HG03095 (cell line): ENCODE results near the gene KIF22.
"Not testable (repeated sequence)": the region's sequence is repeated elsewhere in the genome, so short reads cannot be mapped to it uniquely, and the experiment has no call there.

Experiments used
- ATAC-seq: cut with Tn5 transposase; IDR thresholded peaks from one replicate; pipeline ENCODE4 v1.9.1; 2021; ENCODE audit warnings: moderate library complexity; ENCODE audit not compliant: unreplicated experiment

Gene KIF22

DNA sequence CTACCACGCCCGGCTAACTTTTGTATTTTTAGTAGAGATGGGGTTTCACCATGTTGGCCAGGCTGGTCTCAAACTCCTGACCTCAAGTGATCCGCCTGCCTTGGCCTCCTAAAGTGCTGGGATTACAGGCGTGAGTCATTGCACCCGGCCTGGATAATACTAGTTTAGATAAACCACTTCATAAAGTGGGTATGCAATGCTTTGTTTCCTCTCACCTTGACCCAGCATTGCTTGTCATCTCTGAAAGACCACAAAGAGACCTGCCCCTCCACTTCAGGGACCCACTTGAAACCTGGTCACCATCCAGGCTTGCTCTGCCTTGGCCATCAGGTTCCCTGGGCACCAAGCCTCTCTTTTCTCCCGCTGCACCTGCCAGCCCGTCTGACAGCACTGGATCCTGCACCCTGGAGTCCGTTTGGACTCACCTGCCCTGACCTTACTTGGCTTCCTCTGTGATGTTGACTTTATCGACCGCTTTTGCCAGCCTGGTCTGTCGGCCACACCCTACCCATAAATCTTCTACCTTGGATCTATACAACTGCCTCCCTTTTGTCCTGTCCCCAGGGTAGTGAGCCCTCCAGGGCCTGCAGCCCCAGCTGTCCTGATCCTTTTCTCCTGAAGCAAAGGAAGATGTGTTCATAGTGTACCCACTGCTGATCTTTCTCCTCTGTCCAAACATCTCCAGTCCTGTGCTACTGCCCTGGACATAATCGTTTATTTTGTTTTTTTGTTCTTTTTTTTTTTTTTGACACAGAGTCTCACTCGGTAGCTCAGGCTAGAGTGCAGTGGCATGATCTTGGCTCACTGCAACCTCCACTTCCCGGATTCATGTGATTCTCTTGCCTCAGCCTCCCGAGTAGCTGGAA lies 25.2 kb upstream of the KIF22 start:
- no peak for ATAC-seq

DNA sequence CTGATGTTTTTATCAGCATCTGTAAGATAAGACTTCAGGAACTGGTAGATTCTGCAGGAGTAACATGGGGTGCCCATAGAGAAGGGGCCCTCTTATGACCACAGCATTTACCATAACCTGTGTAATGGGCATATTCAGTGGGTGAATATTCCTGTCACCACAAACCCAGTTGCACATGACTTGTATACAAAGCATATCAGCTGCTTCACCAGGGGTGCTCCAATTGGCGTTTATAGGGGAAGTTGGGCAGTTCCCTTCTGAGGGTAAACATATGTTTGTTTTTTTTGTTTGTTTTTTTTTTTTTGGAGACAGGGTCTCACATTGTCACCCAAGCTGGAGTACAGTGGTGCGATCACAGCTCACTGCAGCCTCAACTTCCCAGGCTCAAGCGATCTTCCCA lies 24.0 kb upstream of the KIF22 start:
- no peak for ATAC-seq

DNA sequence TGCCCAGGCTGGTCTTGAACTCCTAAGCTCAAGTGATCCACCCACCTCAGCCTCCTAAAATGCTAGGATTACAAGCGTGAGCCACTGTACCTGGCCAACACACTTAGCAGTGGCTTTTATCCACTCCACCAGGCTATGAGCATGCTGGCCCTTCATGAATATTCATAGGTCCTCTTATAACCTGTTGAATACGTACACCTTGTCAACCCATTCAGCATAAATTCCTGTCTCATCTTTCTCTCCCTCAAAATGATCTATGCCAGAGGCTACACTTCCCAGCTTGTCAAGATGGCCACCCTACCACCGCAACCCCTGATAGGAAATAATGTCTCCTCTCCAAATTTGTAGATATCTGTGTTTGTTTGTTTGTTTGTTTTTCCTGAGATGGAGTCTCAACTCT lies 23.5 kb upstream of the KIF22 start:
- ATAC-seq, result no peak

DNA sequence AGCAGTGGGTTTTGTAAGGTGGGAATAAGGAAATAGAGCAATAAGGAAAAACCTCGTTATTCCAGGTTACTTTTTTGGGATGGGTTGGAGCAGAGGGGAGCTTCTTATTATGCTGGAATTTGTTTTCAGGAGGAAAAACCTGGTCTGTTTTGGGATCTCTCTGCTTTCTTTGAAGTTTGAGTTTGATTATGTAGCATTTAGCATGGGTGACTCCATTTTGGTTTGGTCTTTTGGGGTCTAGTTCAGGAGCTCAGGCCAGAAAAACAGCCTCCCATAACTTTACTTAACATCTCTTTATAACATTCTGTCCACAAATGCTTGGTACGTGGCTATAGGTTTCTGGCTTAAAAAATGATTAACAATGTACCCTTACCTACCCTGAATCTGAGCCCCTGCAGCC lies 21.0 kb upstream of the KIF22 start:
- ATAC-seq, result no peak

DNA sequence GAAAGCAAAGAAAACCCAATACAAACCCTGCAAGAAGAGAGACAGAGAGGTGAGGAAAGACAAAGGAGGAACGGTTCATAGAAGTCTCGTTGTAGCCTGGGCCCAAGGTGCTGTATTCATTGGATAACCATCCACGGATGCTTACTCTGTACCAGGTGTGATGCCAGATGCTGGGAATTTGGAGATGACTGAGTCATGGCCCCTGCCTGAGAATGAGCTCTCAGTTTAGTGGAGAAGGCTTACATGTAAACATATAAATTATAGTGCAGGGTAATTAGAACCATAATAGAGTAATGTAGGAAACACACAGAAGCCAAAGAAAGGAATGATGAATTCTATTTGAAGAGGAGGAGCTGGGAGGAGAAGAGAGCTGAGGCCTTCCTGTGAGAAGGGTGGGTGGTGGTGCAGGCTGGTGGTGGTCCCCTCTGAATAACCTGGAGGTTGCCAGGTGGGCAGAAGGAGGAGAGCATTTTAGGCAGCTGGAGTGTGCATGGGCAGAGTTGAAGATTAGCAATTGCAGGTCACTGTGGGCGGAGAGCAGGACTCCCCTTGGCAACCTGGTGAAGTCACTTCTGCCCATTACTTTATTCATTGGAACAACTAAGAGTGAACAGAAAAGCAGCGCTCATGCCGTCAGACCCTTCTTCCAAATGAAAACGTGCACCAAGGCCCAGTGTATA lies 20.2 kb upstream of the KIF22 start:
- ATAC-seq, result no peak

DNA sequence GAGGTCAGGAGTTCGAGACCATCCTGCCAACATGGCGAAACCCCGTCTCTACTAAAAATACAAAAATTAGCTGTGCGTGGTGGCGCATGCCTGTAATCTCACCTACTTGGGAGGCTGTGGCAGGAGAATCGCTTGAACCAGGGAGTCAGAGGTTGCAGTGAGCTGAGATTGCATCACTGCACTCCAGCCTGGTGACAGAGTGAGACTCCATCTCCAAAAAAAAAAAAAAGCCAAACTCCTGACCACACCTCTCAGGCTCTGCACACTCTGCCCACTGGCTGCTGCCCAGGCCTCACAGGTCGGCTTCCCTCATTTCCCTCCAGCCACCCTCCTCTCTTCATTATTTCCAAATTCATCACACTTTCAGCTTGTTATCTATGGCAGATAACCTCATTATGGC lies 18.2 kb upstream of the KIF22 start:
- not testable (repeated sequence) for ATAC-seq

DNA sequence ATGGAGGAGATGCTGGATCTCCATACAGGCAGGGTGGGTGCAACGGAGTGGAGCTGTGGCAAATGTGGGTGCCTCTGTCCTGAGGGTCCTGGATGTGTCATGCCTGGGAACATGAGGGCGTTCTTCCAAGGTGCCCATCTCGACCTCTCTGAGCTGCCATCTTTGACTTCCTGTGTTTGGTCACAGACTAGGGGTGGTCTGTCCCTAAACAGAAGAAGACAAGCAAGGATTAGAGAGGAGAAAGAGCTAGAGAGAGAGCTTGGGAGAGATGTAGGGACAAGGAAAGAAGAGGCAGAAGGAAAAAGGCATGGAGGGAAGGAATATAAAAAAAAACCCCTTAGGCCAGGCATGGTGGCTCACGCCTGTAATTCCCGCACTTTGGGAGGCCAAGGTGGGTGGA lies 15.8 kb upstream of the KIF22 start:
- ATAC-seq, result no peak

DNA sequence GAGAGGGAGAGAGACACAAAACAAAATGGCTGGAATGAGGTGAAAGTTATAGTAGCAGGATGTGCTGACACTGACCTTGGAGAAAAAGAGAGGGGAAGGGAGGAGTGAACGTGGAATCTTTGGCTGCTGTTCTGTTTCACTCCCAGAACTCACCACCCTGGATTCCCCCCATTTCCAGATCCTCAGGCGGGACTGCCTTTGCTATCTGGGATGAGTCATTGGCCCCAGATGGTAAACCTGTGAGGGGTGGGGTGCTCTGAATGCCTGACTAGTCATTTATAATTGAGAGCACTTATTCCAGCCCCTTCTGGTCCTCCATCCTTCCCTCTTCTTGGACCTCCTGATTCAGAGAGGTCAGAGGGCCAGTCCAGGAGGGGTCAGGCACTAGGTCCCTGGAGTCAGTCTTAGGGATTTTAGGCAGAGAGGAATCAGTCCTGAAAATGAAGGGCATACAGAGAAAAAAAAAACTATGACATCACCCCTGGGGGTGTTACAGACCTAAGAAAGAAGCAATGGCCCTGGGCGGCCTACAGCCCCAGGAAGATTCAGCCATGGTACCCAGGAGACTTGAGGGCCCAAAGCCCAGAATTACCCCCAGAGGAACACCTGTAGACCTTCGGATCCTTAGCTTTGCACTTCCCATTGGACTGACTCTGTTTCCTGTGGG lies 14.7 kb upstream of the KIF22 start:
- no peak for ATAC-seq

DNA sequence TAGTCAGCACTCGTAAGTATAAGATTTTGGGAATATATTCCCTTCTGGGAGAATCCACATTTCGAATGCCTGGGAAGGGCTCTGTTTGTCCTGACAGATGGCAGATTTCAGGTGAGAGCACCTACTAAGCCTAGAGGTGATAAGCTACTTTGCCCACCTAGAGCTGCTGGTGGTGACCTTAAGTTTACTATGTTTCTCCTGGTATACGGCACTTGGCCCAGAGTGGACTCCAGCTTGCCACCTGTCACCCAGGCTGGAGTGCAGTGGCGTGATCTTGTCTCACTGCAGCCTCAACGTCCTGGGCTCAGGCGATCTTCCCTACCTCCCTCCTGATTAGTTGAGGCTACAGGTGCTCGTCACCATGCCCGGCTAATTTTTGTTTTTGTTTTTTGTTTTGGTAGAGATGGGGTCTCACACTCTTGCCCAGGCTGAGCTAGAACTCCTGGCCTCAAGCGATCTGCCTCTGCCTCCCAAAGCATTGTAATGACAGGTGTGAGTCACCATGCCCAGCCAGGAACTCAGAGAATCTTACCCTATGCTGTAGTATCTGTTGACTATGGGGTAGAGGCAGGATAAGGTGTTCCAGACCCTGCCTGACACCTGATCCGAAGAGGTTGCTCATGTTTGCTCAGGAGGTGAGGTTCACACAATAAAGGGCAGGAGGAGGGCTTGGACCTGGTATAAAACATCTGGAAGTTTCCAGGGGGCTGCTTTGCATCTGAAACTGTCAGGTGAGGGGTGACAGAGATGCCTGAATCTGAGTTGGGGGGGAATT lies 12.8 kb upstream of the KIF22 start, which contains the start of gene ZG16:
Gene ZG16, plus strand, starts transcription at position 681 of the 775 bp plus-strand sequence. CDS start 1,011 bp downstream, outside the sequence.
- no peak for ATAC-seq

DNA sequence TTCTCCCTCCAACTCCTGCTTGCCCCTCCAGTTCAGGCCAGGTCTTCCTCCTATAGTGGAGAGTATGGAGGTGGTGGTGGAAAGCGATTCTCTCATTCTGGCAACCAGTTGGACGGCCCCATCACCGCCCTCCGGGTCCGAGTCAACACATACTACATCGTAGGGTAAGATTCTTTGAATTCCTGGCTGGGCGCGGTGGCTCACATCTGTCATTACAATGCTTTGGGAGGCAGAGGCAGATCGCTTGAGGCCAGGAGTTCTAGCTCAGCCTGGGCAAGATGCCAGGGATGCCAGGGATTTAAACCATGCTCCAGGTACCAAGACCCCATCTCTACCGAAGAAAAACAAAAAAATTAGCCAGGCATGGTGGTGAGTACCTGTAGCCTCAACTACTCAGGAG lies 11.1 kb upstream of the KIF22 start:
- no peak for ATAC-seq

DNA sequence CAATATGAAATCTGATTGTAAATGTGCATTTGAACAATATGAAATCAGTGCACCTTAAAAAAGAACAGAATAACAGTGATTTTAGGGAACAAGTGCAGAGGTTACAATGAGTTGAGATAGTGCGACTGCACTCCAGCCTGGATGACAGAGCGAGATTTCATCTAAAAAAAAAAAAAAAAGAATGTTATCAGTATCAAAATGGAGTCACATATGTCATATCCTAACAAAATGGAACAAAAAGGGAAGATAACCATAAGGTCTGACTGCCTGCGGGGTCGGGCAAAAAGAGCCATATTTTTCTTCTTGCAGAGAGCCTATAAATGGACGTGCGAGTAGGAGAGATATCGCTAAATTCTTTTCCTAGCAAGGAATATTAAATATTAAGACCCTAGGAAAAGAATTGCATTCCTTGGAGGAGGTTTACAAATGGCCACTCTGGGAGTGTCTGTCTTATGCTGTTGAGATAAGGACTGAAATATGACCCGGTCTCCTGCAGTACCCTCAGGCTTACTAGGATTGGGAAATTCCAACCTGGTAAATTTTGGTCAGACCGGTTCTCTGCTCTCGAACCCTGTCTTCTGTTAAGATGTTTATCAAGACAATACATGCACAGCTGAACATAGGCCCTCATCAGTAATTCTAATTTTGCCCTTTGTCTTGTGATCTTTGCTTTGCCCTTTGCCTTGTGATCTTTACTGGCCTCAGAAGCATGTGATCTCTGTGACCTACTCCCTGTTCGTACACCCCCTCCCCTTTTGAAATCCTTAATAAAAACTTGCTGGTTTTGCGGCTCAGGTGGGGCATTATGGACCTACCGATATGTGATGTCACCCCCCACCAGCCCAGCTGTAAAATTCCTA lies 7.2 kb upstream of the KIF22 start:
- not testable (repeated sequence) for ATAC-seq

DNA sequence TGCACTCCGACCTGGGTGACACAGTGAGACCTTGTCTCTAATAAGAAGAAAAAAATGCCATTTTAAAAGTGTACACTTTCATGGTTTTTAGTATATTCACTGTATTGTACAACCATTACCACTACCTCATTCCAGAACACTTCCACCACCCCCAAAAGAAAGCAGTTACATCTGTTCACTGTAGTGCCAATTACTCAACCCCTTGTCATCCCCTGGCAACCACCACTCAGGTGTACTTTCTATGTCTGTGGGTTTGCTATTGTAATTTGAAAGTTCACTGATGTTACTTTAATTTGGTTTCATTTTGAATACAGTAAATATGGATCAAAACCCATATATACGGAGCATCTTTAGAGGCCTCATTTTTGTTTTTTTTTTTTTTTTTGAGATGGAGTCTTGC lies 6.4 kb upstream of the KIF22 start:
- no peak for ATAC-seq

DNA sequence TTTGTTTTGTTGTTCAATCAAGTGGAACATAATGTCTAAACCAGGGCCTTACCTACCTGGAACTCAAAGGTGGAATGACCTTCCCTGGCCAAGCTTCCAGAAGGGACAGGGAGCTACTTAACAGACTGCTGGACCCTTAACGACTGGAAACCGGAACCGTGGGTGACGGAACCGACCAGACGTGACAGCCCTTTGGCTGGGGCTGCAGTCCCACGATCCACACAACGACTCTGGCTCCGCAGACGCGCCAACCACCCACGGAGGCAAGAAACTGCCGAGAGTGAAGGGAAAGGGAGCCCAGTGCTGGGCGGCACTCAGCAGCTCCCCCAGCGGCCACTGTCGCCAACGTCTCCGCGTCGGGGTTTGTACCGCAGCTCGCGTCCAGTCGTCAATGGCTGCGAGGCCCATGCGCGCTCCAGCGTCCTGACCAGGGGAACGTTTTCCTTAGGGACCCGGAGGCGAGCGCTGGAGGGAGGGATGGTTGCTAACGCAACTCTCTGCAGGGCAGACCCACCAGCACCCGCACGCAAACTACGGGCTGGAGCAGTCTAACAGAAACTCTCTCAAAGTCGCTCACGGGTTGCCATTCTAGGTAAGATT lies 5.5 kb upstream of the KIF22 start:
- no peak for ATAC-seq

DNA sequence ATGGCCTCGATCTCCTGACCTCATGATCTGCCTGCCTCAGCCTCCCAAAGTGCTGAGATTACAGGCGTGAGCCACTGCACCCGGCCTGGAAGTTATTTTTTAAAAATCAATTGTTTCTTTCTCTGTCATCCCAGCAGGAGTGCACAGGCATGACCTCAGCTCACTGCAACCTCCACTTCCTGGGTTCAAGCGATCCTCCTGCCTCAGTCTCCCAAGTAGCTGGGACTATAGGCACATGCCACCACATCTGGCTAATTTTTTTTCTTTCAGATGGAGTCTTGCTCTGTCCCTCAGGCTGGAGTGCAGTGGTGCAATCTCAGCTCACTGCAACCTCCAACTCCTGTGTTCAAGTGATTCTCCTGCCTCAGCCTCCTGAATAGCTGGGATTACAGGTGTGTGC lies 3.4 kb upstream of the KIF22 start:
- not testable (repeated sequence) for ATAC-seq

DNA sequence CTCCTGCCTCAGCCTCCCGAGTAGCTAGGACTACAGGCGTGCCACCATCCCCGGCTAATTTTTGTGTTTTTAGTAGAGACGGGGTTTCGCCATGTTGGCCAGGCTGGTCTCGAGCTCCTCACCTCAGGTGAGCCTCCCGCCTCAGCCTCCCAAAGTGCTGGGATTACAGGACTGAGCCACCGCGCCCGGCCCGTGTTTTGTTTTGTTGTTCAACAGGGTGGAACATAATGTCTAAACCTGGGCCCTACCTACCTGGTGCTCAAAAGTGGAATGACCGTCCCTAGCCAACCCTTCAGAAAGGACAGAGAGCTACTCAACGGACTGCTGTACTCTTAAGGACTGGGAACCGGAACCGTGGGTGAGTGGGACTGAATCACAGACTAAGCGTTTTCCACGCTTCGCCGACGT lies 772 bp upstream of the KIF22 start:
- ATAC-seq, result no peak

DNA sequence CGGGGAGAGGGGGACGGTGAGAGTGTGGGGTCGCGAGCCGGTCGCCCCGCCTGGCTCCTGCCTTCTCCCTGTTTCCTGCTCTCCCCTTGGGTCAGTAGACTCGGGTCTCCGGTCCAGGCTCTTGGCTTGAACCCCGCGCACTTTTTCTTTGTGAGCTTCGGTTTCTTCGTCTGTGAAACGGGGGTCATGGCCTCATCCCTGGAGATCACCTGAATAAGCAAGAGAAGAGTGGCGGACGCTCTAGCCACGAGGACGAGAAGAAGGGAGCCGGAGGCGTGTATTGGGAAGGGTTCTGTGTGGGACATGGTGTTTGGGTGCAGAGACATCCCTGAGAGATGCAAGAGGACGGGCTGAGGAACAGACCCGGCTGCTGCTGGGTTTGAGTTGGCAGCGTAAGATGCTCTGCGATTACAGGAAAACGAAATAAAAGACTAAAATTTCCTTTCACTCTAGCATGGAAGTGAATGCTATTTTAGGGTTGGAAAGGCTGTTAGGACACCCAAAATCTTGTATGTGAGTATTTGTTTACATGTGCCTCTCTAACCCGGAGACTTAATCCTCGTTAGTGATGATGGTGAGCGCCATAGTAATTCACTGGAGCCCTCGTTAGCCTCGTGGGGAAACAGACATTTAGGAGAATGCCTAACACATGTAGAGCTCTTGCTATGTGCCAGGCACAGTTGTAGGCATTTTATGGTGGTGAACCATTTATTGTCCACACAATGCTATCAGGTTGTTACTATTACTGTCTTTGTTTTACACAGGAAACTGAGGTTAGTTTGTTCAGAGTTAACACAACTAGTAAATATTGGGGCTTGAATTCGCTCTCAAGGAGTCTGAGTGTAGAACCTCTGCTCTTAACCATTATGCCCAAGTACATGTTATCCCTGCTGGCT lies 646 bp downstream of the KIF22 start:
- ATAC-seq, result no peak

DNA sequence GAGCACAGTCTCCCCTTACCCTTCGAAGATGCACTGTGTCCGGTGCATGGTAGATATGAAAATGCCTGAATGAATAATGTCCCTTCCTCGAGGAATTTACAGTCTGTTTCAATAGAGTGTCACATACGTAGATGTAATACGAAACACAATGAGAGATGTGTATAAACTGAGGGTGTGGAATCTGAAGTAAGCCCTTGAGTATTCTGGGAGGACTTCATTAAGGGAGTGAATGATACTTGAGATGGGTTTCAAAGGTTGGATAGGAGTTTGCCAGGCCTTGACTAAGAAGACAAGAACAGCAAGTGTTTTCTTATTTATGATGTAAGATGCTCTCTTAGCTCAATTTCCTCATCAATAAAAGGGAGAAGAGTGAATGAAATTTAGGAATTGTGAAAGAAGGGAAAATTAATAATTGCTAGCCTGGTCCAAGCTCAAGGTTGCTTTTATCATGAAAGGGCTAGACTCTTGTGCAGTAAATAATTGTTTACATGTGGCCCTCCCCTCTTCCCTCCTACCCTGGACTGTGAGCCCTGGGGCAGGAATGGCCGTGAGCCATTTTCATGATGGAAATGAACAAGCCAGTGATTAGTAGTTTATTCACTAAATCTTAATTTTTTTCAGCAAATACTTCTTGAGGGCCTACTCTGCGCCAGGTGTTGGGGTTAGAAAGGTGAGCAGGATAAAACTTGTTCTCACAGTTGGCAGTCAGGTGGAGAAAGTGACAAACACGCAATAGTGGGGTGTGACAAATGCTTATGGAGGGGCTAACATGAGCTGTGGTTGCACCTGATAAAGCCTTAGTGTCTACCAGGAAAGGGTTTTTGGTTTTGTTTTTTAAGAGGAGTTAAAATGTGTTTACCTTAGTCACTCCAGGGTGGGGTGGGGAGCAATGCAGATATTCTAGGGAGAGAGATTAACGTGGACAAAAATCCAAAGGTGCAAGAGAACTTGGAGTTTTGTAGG lies 1.6 kb downstream of the KIF22 start:
- ATAC-seq, result no peak

DNA sequence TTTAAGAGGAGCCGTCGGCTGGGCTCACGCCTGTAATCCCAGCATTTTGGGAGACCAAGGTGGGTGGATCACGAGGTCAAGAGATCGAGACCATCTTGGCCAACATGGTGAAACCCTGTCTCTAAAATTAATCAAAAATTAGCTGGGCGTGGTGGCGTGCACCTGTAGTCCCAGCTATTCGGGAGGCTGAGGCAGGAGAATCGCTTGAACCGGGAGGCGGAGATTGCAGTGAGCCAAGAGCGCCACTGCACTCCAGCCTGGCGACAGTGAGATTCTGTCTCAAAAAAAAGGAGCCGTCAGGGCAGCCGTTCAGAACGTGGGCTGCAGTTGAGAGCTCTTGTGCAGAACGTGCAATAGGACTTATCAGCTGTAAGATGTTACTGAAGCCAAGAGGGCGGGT lies 2.6 kb downstream of the KIF22 start:
- ATAC-seq, result not testable (repeated sequence)
